Retinal pigment epithelial cell (primary cell): ENCODE data around the gene PDE1C.

Experiments
- DNase-seq: peaks from one replicate; pipeline ENCODE4 v3.0.0-alpha.2; 2010; ENCODE audit warnings: low read depth
- H3K4me3 ChIP-seq: 2 replicates; pipeline ENCODE4 v1.5.1; 2011; ENCODE audit warnings: mild to moderate bottlenecking, low read length, control low read depth, moderate library complexity
- TF ChIP-seq, protein P1 (sequence below): conservative IDR thresholded peaks from 2 replicates; pipeline ENCODE4 v1.5.1; 2011; ENCODE audit warnings: low read depth, low read length, control low read depth, inconsistent platforms

The PDE1C gene

DNA sequence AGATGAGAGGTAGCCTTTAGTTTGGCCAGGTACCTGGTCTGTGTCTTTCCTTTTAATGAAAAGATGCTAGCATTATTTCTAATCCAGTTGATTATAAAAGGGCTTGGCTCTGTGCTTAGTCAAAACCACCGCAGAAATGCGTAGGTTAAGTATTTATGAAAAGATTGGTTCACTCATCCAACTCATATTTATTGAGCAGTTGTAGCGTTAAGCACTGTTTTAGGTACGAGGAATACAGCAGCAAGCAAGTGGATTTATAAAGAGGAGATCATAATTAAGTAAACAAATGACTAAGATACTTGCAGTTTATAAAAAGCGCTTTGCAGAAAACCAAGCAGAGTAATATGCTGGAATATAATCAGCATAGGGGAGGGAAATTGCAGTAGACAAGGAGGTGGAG, 253.4 kb downstream of the PDE1C start:
- no peak overlapping the region for H3K4me3 ChIP-seq
- no peak for DNase-seq
- TF ChIP-seq, protein P1, sequence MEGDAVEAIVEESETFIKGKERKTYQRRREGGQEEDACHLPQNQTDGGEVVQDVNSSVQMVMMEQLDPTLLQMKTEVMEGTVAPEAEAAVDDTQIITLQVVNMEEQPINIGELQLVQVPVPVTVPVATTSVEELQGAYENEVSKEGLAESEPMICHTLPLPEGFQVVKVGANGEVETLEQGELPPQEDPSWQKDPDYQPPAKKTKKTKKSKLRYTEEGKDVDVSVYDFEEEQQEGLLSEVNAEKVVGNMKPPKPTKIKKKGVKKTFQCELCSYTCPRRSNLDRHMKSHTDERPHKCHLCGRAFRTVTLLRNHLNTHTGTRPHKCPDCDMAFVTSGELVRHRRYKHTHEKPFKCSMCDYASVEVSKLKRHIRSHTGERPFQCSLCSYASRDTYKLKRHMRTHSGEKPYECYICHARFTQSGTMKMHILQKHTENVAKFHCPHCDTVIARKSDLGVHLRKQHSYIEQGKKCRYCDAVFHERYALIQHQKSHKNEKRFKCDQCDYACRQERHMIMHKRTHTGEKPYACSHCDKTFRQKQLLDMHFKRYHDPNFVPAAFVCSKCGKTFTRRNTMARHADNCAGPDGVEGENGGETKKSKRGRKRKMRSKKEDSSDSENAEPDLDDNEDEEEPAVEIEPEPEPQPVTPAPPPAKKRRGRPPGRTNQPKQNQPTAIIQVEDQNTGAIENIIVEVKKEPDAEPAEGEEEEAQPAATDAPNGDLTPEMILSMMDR, result no peak

DNA sequence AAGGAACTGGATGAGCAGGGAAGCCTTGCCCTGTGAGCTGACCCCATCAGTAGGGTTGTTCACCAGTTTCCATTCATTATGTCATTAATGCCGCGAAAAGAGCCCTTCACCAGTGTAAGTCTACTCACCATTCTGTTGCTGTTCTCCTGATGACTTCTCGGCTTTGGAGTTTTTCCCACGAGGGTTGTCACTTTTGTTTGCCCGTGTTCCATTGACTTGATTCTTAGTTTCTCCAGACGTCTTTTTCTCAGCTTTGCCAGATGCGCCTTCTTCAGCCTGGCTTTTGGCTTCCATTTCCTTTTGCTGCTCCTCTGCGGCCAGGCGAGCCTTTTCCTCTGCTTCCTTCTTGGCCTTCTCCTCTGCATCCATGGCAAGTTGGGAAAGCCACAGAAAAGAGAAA, 254.4 kb downstream of the PDE1C start:
- TF ChIP-seq, protein P1, result no peak
- no peak overlapping the region for H3K4me3 ChIP-seq
- no peak for DNase-seq

DNA sequence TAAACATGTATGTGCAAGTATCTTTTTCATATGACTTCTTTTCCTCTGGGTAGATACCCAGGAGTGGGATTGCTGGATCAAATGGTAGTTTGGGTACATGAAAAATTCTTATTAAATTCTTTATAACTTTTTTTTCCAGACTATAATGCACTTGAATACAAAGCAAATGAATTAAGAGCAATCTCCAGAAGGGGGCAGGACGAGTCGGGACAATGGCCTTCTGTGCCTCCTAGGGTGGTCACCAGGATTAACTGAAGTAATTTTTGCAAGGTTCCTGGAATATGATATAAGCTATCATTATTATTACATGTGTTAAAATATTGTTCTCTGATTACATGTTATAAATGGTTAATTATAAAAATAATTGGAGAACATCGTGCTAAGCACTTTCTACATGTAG, 256.0 kb downstream of the PDE1C start:
- DNase-seq, result no peak
- no peak overlapping the region for H3K4me3 ChIP-seq
- TF ChIP-seq, protein P1, result peak; percentile 43

DNA sequence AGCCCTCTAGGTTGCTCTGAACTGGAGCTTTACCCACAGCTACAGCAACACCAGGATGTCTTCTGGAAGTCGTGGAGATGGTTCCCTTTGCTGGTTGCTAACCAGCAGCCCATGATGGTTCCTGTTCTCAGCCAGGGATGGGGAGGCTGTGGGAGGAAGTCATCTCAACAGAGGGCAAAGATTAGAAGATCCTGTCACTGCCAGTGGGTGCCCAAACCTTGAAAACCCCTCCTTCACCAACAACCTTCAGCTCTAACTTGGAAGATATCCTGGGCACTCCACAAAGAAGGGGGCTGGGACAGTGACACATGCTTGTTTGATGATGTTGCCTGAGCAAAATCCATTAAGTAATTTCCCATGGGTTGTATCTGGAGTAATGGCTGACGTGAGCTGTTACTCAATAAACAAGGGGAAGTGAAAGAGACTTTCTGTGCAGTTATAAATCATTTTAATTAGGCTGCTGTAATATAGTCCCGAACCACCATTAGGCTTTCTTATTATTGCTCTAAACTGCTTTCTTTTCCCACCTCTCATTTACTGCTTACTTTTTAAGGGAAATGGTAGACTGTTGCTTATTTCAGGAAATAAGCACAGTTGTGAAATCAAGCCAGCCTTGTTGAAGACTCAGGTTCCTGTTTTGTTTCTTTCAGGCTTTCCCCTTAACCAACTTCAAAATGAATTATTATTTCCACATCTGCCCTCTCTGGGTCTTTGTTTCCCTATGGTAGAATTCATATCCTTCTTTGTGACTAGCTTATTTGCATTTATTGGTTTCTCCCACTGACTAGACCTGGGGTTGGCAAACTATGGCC, 258.4 kb downstream of the PDE1C start:
- TF ChIP-seq, protein P1, result no peak
- no peak for DNase-seq
- no peak overlapping the region for H3K4me3 ChIP-seq

DNA sequence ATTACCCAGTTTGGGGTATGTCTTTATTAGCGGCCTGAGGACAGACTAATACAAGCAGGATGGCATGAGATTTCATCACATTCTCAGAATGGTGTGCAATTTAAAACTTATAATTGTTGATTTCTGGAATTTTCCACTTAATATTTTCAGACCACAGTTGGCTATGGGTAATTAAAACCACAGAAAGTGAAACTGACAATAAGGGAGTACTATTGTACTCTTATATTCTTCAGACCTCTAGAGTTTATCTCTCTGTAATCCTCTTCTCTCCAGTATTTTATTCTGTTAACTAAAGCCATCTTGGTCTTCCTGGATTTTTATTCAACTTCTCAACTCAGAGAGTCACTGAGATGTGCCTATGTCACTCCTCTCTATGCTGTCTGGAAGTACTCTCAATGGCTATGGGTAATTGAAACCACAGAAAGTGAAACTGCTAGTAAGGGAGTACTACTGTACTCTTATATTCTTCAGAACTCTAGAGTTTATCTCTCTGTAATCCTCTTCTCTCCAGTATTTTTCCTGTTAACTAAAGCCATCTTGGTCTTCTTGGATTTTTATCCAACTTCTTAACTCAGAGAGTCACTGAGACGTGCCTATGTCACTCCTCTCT, 264.9 kb downstream of the PDE1C start:
- H3K4me3 ChIP-seq, result no peak overlapping the region
- no peak for DNase-seq
- TF ChIP-seq, protein P1, result no peak

DNA sequence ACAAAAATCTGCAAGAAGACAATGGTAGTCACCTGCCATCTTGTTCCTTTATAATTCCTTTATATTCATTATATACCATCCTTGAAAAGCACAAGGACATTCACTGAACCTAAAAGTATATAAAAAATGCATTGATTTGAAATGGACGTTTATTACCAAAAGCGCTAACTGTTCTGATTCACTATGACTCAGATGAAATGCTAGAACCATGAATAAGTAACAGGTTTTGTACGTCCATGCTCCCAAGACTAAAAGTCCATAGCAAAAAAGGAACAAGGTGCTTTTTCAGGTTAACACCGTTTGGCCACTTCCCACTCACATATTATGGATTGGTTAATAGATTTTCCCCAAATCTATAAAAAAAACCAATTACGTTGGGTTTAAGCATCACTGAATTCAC, 273.8 kb downstream of the PDE1C start:
- TF ChIP-seq, protein P1, result no peak
- DNase-seq, result no peak
- H3K4me3 ChIP-seq, result no peak overlapping the region

DNA sequence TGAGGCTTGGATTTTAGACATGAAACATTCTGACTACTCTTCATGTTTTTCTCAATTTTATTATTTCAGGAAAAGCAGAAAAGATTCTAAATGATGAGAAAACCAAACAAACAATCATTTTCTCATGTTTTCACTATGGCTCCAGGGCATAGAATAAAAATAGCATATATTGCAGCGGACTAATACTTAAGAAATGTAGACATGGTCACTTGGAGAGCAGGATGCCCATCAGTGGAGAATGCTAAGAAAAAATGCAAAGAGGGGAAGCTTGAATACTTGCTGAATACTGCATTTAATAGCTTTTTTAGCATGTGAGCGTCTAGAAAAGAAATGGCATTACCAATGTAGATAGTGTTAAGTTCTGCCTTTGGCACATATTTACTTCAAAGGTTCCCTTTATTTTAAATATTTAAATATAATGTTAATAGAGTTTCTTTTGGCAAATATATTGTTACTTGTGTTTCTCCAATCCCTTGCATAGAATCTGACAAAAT, 275.3 kb downstream of the PDE1C start:
- DNase-seq, result no peak
- no peak overlapping the region for H3K4me3 ChIP-seq
- TF ChIP-seq, protein P1, result no peak
